NCI-H1436 (cell line): ENCODE measurements around the gene SCAPER.
"Not testable (repeated sequence)": the region's sequence is repeated elsewhere in the genome, so short reads cannot be mapped to it uniquely, and the experiment has no call there.

Experiments used
- DNase-seq: peaks from one replicate; lab custom pipeline; 2025; lab: John Stamatoyannopoulos, UW

SCAPER gene

GRCh38 chr15:76572983-76573314 is 332.2 kb downstream of the SCAPER start:
- DNase-seq: no peak

DNA sequence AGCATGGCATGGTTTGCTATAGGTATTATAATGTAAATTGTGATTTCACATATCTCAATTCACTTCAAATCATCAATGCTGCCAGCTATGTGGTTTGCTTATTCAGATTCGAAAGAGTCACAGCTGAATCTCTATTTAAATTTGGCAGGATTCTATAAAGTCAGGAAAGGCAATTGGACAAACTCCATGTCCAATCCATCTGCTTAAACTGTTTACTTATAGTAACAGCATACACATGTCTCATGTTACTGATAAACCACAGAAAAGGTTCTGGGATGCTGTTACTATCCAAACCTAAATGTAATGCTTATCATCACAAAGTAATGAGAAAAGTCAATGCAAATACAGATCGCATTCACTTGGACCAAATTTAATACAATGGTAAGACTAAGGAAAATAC is 338.9 kb downstream of the SCAPER start:
- DNase-seq: no peak

GRCh38 chr15:76565366-76565765 is 339.8 kb downstream of the SCAPER start:
- DNase-seq: no peak

GRCh38 chr15:76555247-76555646 is 349.9 kb downstream of the SCAPER start:
- no peak for DNase-seq

GRCh38 chr15:76553564-76553963 is 351.6 kb downstream of the SCAPER start:
- no peak for DNase-seq

DNA sequence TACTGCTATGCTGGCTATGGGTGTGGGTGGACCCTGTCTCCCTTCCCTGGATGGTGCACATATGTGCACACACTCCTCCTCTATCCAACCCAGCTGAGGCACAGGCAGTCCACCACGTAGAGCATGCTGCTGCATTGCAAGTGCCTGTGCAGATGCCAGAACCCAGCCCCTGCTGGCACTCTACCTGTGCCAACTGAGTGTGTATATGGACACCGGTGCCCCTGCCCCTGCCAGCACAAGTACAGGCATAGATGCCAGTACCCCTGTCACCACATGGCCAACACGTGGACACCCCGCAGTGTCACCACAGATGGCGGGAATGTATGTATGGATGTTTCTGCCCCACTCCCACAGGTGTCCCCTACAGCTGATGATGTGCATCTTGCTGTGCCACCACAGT is 352.0 kb downstream of the SCAPER start:
- DNase-seq: no peak

- no peak for DNase-seq
These were observed 358.3 kb downstream of the SCAPER start for GRCh38 chr15:76546805-76547204.

- DNase-seq: no peak
These were observed 371.1 kb downstream of the SCAPER start for GRCh38 chr15:76533995-76534394.

GRCh38 chr15:76533060-76533820 is 371.9 kb downstream of the SCAPER start:
- DNase-seq: no peak

- no peak for DNase-seq
These were observed 375.2 kb downstream of the SCAPER start for GRCh38 chr15:76529911-76530310.

- no peak for DNase-seq
These were observed 379.0 kb downstream of the SCAPER start for GRCh38 chr15:76526111-76526510.

DNA sequence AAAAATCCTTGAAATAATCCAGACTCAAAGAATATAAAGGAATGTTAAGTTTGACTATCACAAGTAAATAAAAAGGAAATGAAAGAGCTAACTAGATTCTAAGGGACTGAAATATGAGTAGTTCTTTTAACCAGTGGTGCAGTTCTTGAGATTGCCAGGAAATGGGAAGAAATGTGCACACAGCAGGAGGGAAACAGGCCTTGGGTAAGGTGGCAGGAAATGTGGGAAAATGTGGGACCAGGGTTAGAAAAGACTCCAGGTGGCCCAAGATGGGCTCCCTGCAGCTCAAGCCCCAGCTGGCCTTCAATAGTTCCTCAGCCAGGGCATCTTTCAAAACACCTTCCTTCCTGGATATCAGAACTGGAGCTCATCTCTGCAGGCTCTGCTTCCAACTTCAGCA is 387.2 kb downstream of the SCAPER start:
- no peak for DNase-seq

GRCh38 chr15:76514282-76514681 is 390.9 kb downstream of the SCAPER start:
- DNase-seq: no peak

DNA sequence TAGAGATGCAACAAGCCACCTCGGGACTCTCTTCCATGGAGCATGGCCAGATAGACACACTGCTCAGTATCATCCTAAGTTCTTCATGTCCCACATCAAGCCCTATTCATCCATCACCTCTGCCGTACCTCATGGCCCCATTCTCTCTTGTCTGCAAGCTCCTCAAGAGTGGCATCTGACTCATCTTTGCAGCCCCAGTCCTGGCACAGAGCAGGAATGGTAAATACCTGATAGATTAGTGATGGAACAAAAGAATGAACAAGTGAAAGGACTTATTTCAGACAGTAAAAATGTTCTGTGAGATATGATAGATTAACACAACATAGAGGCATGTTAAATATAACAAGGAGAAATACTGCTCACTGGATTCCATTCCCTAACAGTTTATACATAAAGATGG is 392.2 kb downstream of the SCAPER start:
- no peak for DNase-seq

- DNase-seq: not testable (repeated sequence)
These were observed 394.5 kb downstream of the SCAPER start for GRCh38 chr15:76510663-76511062.

GRCh38 chr15:76503804-76504203 is 401.3 kb downstream of the SCAPER start:
- no peak for DNase-seq

GRCh38 chr15:76503121-76503520 is 402.0 kb downstream of the SCAPER start:
- no peak for DNase-seq

GRCh38 chr15:76502678-76503077 is 402.5 kb downstream of the SCAPER start:
- no peak for DNase-seq

- DNase-seq: not testable (repeated sequence)
These were observed 403.0 kb downstream of the SCAPER start for GRCh38 chr15:76502185-76502584.

- no peak for DNase-seq
These were observed 403.4 kb downstream of the SCAPER start for GRCh38 chr15:76501726-76502125.

DNA sequence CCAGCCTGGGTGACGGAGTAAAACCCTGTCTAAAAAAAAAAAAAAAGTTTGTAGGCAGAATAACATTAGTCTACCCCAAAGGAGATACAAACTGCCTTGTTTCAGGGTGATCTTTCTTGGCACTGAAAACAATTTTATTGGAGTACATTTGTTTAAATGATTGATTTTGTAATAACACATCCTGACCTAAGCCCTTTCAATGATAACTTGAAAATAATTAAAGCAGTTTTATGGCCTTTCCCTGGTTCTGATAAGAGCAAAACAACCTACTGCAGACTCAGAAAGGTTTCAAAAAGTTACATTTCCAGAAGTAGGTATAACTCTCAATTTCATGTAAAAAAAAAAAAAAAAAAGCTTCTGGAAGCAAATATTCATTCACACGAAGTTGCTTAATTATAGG is 404.1 kb downstream of the SCAPER start:
- DNase-seq: no peak

DNA sequence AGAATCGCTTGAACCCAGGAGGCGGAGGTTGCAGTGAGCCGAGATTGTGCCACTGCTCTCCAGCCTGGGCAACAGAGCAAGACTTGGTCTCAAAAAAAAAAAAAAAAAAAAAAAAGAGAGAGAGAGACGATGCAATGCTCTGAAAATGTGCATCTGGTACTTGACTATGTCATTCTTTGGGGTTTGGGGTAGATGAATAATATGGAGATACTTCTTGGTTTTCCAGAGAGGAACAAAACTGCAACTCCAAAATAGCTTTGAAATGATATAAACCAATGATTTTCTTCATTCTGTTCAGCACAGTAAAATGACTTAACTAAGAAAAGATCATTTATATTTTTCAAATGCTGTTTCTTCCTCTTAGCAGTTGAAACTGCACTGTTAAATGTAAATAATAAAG is 409.7 kb downstream of the SCAPER start:
- no peak for DNase-seq

- no peak for DNase-seq
These were observed 412.6 kb downstream of the SCAPER start for GRCh38 chr15:76492538-76492937.

GRCh38 chr15:76483752-76484151 is 421.4 kb downstream of the SCAPER start:
- no peak for DNase-seq
